ENCODE data around the gene HMOX2.

HMOX2 gene

GRCh38 chr16:4525634-4526277 is 49.6 kb downstream of the HMOX2 start:
- DNase-seq: no peak

- DNase-seq: no peak
Measured at GRCh38 chr16:4529085-4530060, 53.2 kb downstream of the HMOX2 start.

- DNase-seq: no peak
Measured at GRCh38 chr16:4531811-4532210, 55.6 kb downstream of the HMOX2 start.

GRCh38 chr16:4532238-4532637 is 56.0 kb downstream of the HMOX2 start:
- no peak for DNase-seq

GRCh38 chr16:4533490-4533889 is 57.3 kb downstream of the HMOX2 start:
- no peak for DNase-seq

- no peak for DNase-seq
Measured at GRCh38 chr16:4534151-4534790, 58.1 kb downstream of the HMOX2 start.

GRCh38 chr16:4535627-4536108 is 59.5 kb downstream of the HMOX2 start:
- DNase-seq: no peak

GRCh38 chr16:4536391-4537106 is 60.4 kb downstream of the HMOX2 start:
- no peak for DNase-seq

DNA sequence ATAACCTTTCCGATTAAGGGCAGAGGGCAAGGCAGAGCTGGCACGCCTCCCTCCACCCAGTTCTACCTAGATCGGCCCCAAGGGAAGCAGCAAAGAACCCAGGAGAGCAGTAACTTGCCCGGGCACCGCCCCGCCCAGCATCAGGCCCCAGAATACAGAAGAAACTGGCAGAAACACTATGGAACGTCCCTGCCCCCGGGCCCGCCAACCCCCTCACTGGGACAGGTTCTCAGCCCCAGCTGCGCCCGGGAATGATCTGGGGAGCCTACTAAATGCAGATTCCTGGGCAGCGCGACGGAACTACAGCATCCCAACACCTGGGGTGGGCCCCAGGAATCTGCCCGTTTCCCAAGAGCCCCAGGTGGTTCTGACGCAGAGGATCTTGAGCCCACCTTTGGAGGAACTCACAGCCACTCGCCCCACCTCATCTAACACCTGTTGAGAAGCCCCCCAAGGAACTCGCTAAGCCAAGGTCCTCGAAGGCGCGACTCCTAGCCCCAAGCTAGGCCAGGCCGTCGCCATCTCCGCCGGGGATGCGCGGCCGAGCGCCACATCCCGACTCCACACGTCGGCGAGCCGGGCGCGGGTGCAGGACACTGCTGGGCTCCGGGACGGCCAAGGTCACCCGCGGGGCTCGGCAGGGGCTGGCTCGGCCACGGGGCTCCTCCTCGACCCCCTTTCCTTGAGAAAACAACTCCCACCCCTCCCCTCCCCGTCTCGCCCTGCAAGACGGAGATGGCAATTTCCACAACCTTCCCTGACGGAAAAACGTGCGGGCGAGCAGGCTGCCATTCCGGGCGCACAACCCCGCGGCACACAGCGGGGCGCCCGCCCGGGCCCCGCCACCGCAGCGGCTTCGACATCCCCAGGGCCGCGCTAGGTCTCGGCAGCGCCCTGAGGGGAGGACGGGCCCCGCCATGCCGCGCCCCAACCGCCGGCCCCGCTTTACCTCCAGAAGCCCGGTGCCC is 61.5 kb downstream of the HMOX2 start:
- DNase-seq: no peak

DNA sequence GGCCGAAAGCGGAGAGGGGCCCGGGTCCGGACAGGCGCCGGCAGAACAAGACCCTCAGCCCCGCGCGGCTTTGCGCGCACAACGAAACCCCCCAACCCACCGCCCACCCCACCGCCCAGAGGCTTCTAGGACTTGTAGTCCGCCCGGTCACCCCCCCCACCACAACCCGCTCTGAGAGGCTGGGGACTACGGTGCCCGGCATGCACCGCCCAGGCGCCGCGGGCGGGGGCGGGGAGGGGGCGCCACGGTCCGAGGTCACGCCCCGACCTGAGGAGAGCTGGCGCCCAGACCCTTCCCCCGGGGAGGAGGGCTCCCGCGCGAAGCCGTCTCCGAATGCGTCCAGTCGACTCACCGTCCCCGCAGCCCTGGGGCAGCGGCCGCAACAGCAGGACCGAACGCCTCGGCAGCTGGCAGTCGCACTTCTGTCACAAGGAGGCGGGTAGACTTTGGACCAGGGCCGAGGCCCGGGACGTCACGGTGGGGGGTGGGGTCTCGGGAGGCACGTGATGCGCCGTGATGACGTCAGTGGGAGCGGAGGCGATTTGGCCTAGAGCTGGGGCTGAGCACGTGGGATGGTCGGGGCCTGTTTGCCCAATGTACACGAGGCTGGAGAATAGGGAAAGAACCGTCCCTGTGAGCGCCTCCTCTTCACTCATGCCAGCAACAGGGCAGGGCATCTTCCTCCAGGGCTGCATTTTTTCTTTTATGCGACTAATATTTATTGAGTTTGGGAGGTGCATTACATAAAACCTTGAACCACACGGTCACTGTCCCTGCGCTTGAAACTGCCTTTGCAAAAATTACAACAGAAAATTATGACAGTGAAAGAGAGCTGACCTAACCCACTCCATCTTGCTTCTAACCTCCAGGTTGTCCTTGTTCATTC is 62.4 kb downstream of the HMOX2 start, which contains the start of gene CDIP1:
CDIP1 (minus strand) TSS at position 424 of the 886 bp plus-strand sequence. CDS start 24,643 bp downstream, outside the sequence.
- peak; percentile 99 for DNase-seq

DNA sequence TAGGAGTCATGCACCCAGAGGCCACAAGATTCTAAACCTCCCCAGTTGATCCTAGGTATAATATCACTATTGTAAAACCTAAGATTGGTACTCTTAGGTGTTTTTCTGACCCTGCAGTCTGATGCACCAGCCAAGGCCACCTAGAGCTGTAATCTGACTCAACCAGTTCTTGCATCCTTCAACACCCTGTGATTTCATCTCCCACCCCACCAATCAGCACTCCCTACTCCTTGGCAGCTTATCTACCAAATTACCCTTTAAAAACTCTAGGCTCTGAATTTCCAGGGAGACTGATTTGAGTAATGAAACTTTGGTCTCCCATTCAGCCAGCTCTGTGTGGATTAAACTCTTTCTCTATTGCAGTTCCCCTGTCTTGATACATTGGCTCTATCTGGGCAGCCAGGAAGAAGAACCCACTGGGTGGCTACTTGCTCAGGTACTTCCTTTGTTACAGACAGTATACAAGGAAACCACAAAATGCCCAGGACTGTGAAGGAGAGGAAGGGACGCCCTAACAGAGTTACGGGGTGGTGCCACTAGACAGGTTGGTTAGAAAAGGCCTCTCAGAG is 63.6 kb downstream of the HMOX2 start:
- no peak for DNase-seq

GRCh38 chr16:4544473-4544872 is 68.3 kb downstream of the HMOX2 start:
- no peak for DNase-seq

DNA sequence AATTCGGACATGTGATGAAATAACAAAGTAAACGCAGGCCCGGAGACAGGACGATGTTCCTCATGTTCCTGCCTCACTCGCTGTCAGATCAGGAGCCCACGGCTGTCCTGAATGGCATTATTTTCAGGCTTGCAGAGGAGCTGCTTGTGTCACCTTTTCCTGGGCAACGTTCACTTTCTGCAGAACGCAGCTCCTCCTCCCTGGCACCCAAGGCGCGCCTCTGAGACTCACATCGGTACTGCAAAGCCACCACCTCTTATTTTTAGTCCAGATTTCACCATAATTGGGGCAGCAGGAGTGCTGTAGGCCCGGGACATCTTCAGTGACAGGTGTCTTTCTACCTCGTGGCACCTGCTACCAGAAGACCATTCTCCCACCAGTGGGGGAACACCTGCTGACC is 71.9 kb downstream of the HMOX2 start:
- DNase-seq: no peak

GRCh38 chr16:4550591-4550990 is 74.4 kb downstream of the HMOX2 start:
- no peak for DNase-seq

DNA sequence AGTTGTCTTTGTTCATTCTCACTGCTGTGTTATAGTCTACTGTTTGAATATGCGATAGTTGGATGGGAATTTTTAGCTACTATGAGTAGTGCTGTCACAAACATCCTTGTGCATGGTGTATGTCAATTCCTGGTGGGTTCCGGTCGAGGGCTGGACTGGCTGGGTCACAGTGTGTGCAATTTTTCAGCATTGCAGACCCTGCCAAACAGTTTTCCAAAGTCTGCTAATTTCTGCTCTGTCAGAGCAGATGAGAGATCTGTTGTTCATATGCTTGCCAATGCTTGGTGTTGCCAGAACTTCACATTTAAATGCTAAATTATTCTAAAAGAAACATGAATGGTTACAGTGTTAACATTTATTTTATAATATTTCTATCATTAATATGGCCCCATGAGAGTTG is 76.3 kb downstream of the HMOX2 start:
- no peak for DNase-seq

DNA sequence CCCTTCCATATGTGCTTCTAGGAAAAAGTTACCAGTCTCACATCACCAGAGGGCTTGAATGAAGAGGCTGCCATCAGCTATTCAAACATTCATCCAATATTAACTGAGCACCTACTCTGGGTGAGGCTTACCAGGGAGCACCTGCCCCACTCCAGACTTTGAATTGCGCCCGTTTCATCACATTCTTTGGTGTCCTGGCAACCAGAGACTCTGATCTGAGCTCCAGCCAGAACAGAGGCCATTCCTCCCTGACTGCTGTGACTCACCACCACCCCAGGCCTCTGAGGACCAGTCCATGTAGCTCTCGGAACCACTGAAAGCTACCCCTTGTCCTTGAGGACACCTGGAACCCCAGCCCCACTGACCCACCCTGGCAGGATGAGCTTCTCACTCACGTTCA is 79.9 kb downstream of the HMOX2 start, which contains the start of gene C16orf96:
C16orf96 (plus strand) TSS at position 229 of the 400 bp plus-strand sequence; CDS start at position 379, 150 bp downstream.
- DNase-seq: no peak

DNA sequence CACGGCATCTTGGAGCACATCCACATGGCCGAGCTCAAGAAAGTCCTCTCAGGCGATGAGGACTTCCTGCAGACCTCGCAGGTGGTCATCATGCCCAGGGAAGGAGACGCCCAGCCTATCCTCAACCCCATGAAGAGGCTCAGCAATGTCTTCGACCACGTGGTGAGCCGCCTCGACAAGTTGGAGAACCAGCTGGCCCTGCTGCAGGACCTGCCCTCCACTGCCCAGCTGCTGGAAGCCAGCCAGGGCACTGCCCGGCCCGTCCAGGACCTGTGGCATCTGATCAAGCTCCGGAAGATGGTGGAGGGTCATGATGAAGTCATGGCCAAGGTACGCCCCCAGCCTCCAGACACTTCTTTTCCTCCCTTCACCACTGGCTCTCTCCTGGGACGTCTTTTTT is 80.4 kb downstream of the HMOX2 start:
- DNase-seq: no peak

DNA sequence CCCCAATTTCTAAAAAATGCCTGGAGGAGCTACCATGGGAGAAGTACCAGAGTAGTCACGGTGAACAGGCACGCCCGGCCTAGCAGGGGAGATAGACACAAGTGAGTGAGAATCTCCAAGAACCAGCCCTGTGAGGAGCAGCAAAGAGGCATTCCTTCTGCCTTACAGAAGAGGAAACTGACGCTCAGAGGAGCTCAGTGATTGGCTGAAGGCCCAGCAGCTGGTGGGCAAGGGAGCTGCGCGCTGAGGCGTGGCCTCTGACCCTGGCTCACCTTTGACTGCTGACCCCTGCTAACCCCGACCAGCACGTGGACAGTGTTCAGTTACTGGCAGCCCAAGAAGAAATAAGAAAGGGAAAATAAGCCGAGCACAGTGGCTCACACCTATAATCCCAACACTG is 81.8 kb downstream of the HMOX2 start:
- DNase-seq: no peak

Data from inflammatory macrophage treated with lipopolysaccharide for 4 hours (primary cell).